T-cell (primary cell): ENCODE measurements around the gene ARFGEF2. TPM values are rescaled to one million over a fixed set of nuclear protein-coding genes. Genes with fewer than 3 reads are reported as not detected.

ENCODE experiments used
- ATAC-seq, 4 experiments: fragments of 200-7000 bp in 3 of 4; fragments of 150-1000 bp in 1 of 4; cut with Tn5 transposase; replicated peaks in 1 of 4; 1 replicate in 3 of 4; 2 replicates in 1 of 4; pipeline ENCODE4 v1.10.0; 2021; ENCODE audit warnings: moderate library complexity in 3 of 4, mild to moderate bottlenecking in 2 of 4, moderate number of reproducible peaks in 1 of 4
- CTCF ChIA-PET, 2 donors: fragments of 300-600 bp; sonication (Branson Sonifier 250); formaldehyde crosslinking; loops; one replicate each; lab custom pipeline; 2022; ENCODE audit warnings: antibody characterized with exemption in 2 of 2; lab: Charles Lee
- POLR2A ChIA-PET, 2 donors: fragments of 300-600 bp; sonication (Branson Sonifier 250); formaldehyde crosslinking; loops; one replicate each; lab custom pipeline; 2022; ENCODE audit warnings: antibody characterized with exemption in 2 of 2; lab: Charles Lee
- DNase-seq, 35 experiments: peaks; one replicate each; pipeline versions ENCODE4 v3.0.0 to v3.0.0-alpha.2; 2013 to 2023
- H3K27ac ChIP-seq: one replicate; pipeline ENCODE4 v1.5.1; 2013; ENCODE audit warnings: low read length
- H3K27me3 ChIP-seq, 2 experiments: replicated peaks in 1 of 2; 1 replicate in 1 of 2; 2 replicates in 1 of 2; pipeline versions ENCODE4 v1.6.1 to v1.7.0; 2013; ENCODE audit warnings: low read length in 1 of 2, mixed read lengths in 1 of 2; ENCODE audit not compliant: control insufficient read depth in 2 of 2, insufficient read depth in 2 of 2; ENCODE audit errors: extremely low read depth in 1 of 2
- H3K36me3 ChIP-seq, 2 donors: 1 replicate in 1 of 2; 2 replicates in 1 of 2; pipeline versions ENCODE4 v1.6.1 to v1.7.0; 2013; ENCODE audit warnings: low read length in 1 of 2; ENCODE audit not compliant: control insufficient read depth in 2 of 2, insufficient read depth in 1 of 2; ENCODE audit errors: extremely low read depth in 1 of 2
- H3K4me1 ChIP-seq, 2 experiments: 1 replicate in 1 of 2; 2 replicates in 1 of 2; pipeline versions ENCODE4 v1.6.1 to v1.7.0; 2013; ENCODE audit warnings: low read length in 2 of 2, mixed read lengths in 1 of 2; ENCODE audit not compliant: insufficient read depth in 2 of 2, control insufficient read depth in 1 of 2; ENCODE audit errors: extremely low read depth in 1 of 2
- H3K4me3 ChIP-seq, 2 donors: 1 replicate in 1 of 2; 2 replicates in 1 of 2; pipeline versions ENCODE4 v1.5.1 to v1.7.0; 2013; ENCODE audit warnings: mild to moderate bottlenecking in 2 of 2, low read length in 1 of 2, moderate library complexity in 1 of 2; ENCODE audit not compliant: control insufficient read depth in 1 of 2; ENCODE audit errors: extremely low read depth in 1 of 2
- H3K9me3 ChIP-seq: 2 replicates; pipeline ENCODE4 v1.7.0; 2013
- H3K27ac Mint-ChIP-seq, 2 donors: one replicate each; pipeline ENCODE4 v1.8.0; 2020 to 2021; ENCODE audit warnings: mild to moderate bottlenecking in 2 of 2, mixed read lengths in 2 of 2
- H3K27me3 Mint-ChIP-seq, 2 donors: one replicate each; pipeline ENCODE4 v1.8.0; 2021 to 2022; ENCODE audit warnings: mixed read lengths in 2 of 2
- H3K36me3 Mint-ChIP-seq: one replicate; pipeline ENCODE4 v1.8.0; 2021; ENCODE audit warnings: mixed read lengths
- H3K4me1 Mint-ChIP-seq, 3 donors: one replicate each; pipeline ENCODE4 v1.8.0; 2020 to 2022; ENCODE audit warnings: mixed read lengths in 3 of 3, mild to moderate bottlenecking in 1 of 3
- H3K4me3 Mint-ChIP-seq, 3 donors: one replicate each; pipeline ENCODE4 v1.8.0; 2020 to 2022; ENCODE audit warnings: mild to moderate bottlenecking in 3 of 3, mixed read lengths in 3 of 3, moderate library complexity in 3 of 3
- H3K9me3 Mint-ChIP-seq, 3 donors: one replicate each; pipeline ENCODE4 v1.8.0; 2020 to 2022; ENCODE audit warnings: mixed read lengths in 3 of 3
- WGBS: methylation state at CpG from one replicate; pipeline ENCODE4 v1.1.5; 2013; ENCODE audit warnings: missing lambda C conversion rate; ENCODE audit not compliant: insufficient coverage; 5-methylcytosine and 5-hydroxymethylcytosine counted together
- total RNA-seq, 35 experiments: library from RNA in 6 of 35; stranded (reverse) in 6 of 35; fragments of 120-200 nt in 1 of 35; gene quantifications; one replicate each; pipeline versions ENCODE4 v1.2.1 to v1.2.4 and lab custom pipeline; 2013 to 2026

ARFGEF2 gene
- total RNA-seq, 5 donors from 2014 or later (not counting 1 experiment from before 2014, with no cell fraction given) = 23.4 to 30.3 (median 26.0) TPM

GRCh38 chr20:48879612-48880245, 41.8 kb upstream of the ARFGEF2 start:
- Histone ChIP-seq H3K4me1 (peaks cover 0 to 2% of the 10 kb centered on the region in 2 experiments), H3K27me3 (peaks cover 0 to 3% of the 10 kb centered on the region in 2 experiments), H3K9me3 (no peaks in the 10 kb centered on the region), H3K36me3 (no peaks in the 10 kb centered on the region), H3K27ac (no peak overlapping the region), H3K4me3 (no peak overlapping the region)
- CTCF ChIA-PET = no interaction called here
- Mint-ChIP-seq H3K4me3 (no peak overlapping the region), H3K27me3 (no peaks in the 10 kb centered on the region), H3K4me1 (peaks cover 0 to 8% (median 0%) of the 10 kb centered on the region in 3 donors), H3K36me3 (no peaks in the 10 kb centered on the region), H3K27ac (no peak overlapping the region), H3K9me3 (no peaks in the 10 kb centered on the region)
- ATAC-seq (no peak), DNase-seq (no peak)
- 100% methylated on average over 1 of the region's 1 CpG for WGBS
- POLR2A ChIA-PET = no interaction called here

GRCh38 chr20:48880331-48880730, 41.2 kb upstream of the ARFGEF2 start:
- Histone ChIP-seq H3K4me1 (peaks cover 0 to 1% of the 10 kb centered on the region in 2 experiments), H3K36me3 (no peaks in the 10 kb centered on the region), H3K27me3 (peaks cover 0 to 3% of the 10 kb centered on the region in 2 experiments), H3K4me3 (no peak overlapping the region), H3K9me3 (no peaks in the 10 kb centered on the region), H3K27ac (no peak overlapping the region)
- ChIA-PET POLR2A (no interaction called here), CTCF (no interaction called here)
- Mint-ChIP-seq H3K4me1 (peaks cover 0 to 3% (median 0%) of the 10 kb centered on the region in 3 donors), H3K27ac (no peak overlapping the region), H3K9me3 (no peaks in the 10 kb centered on the region), H3K4me3 (no peak overlapping the region), H3K27me3 (no peaks in the 10 kb centered on the region), H3K36me3 (no peaks in the 10 kb centered on the region)
- WGBS = 100% methylated on average over 1 of the region's 3 CpGs
- no peak for ATAC-seq
- DNase-seq = no peak

GRCh38 chr20:48880981-48881657, 40.4 kb upstream of the ARFGEF2 start:
- ChIA-PET POLR2A (interaction anchor here in 1 of 2 donors (0.6 kb wide), 2 partner anchors 9 to 108 kb away, joined by 3 to 15 read pairs; no protein-coding TSS in a partner anchor), CTCF (interaction anchor here in 1 of 2 donors (1.0 kb wide), 1 partner anchor 24 kb away, joined by 4 read pairs; no protein-coding TSS in a partner anchor)
- H3K27me3 ChIP-seq = peaks cover 0 to 3% of the 10 kb centered on the region in 2 experiments
- H3K4me1 Mint-ChIP-seq = no peaks in the 10 kb centered on the region
- DNase-seq (no peak), ATAC-seq (no peak)
- H3K27ac Mint-ChIP-seq = no peak overlapping the region
- H3K36me3 ChIP-seq = no peaks in the 10 kb centered on the region
- H3K9me3 ChIP-seq = no peaks in the 10 kb centered on the region
- no peaks in the 10 kb centered on the region for H3K9me3 Mint-ChIP-seq
- H3K4me1 ChIP-seq = no peaks in the 10 kb centered on the region
- no peaks in the 10 kb centered on the region for H3K36me3 Mint-ChIP-seq
- no peak overlapping the region for H3K27ac ChIP-seq
- H3K4me3 ChIP-seq = no peak overlapping the region
- H3K27me3 Mint-ChIP-seq = no peaks in the 10 kb centered on the region
- H3K4me3 Mint-ChIP-seq = no peak overlapping the region
- WGBS = 90% methylated on average over 3 of the region's 7 CpGs

GRCh38 chr20:48885237-48885636, 36.3 kb upstream of the ARFGEF2 start:
- 88% methylated on average over 4 of the region's 4 CpGs for WGBS

GRCh38 chr20:48886194-48886593, 35.3 kb upstream of the ARFGEF2 start:
- Mint-ChIP-seq H3K4me3 (no peak overlapping the region), H3K27ac (no peak overlapping the region), H3K36me3 (no peaks in the 10 kb centered on the region), H3K4me1 (no peaks in the 10 kb centered on the region), H3K9me3 (no peaks in the 10 kb centered on the region), H3K27me3 (no peaks in the 10 kb centered on the region)
- POLR2A ChIA-PET = interaction anchor here in 1 of 2 donors (0.5 kb wide), 1 partner anchor 1581 kb away, joined by 3 read pairs; no protein-coding TSS in a partner anchor
- Histone ChIP-seq H3K4me1 (no peaks in the 10 kb centered on the region), H3K36me3 (no peaks in the 10 kb centered on the region), H3K27ac (no peak overlapping the region), H3K9me3 (no peaks in the 10 kb centered on the region), H3K27me3 (peaks cover 0 to 6% of the 10 kb centered on the region in 2 experiments), H3K4me3 (no peak overlapping the region)
- 94% methylated on average over 2 of the region's 3 CpGs for WGBS
- ATAC-seq (no peak), DNase-seq (no peak)
- CTCF ChIA-PET = no interaction called here

More at GRCh38 chr20:48885237-48885636, 36.3 kb upstream of the ARFGEF2 start:
- Mint-ChIP-seq H3K36me3 (no peaks in the 10 kb centered on the region), H3K27me3 (no peaks in the 10 kb centered on the region), H3K4me3 (no peak overlapping the region), H3K9me3 (no peaks in the 10 kb centered on the region), H3K27ac (no peak overlapping the region), H3K4me1 (no peaks in the 10 kb centered on the region)
- no peaks in the 10 kb centered on the region for H3K36me3 ChIP-seq
- H3K9me3 ChIP-seq = no peaks in the 10 kb centered on the region
- DNase-seq = no peak
- ChIA-PET CTCF (no interaction called here), POLR2A (no interaction called here)
- no peak overlapping the region for H3K27ac ChIP-seq
- H3K27me3 ChIP-seq = peaks cover 0 to 6% of the 10 kb centered on the region in 2 experiments
- ATAC-seq = no peak
- no peak overlapping the region for H3K4me3 ChIP-seq
- H3K4me1 ChIP-seq = no peaks in the 10 kb centered on the region

- no peaks in the 10 kb centered on the region for H3K27me3 Mint-ChIP-seq
- ChIA-PET POLR2A (no interaction called here), CTCF (no interaction called here)
- DNase-seq = no peak
- Histone ChIP-seq H3K4me3 (no peak overlapping the region), H3K9me3 (no peaks in the 10 kb centered on the region), H3K36me3 (no peaks in the 10 kb centered on the region), H3K4me1 (no peaks in the 10 kb centered on the region), H3K27ac (no peak overlapping the region), H3K27me3 (peaks cover 0 to 6% of the 10 kb centered on the region in 2 experiments)
- H3K4me3 Mint-ChIP-seq = no peak overlapping the region
- WGBS = no CpG with 5 or more reads among the region's 2 CpGs
- H3K4me1 Mint-ChIP-seq = no peaks in the 10 kb centered on the region
- H3K27ac Mint-ChIP-seq = no peak overlapping the region
- no peak for ATAC-seq
- H3K9me3 Mint-ChIP-seq = no peaks in the 10 kb centered on the region
- H3K36me3 Mint-ChIP-seq = no peaks in the 10 kb centered on the region
Observed at GRCh38 chr20:48886811-48887210, 34.7 kb upstream of the ARFGEF2 start.
